Caki2 (cell line): Measurements from ENCODE around the gene CTF1. TPM values are rescaled to one million over a fixed set of nuclear protein-coding genes. Genes with fewer than 3 reads are reported as not detected.
A peak's percentile ranks its signal among the peaks of the same experiment; 100 is the strongest.

Experiments used
- DNase-seq: peaks from one replicate; pipeline ENCODE4 v3.0.0-alpha.2; 2015; ENCODE audit warnings: low read depth
- in situ Hi-C: cut with HindIII; loops from 2 replicates; pipeline ENCODE4 v1.10.0; 2016; ENCODE audit warnings: low sequenced_read_pairs, low pct_unique_long_range_greater_than_20kb, mixed read lengths
- total RNA-seq: library from RNA; depleted of rRNA; stranded (reverse); fragments of >200 nt; shearing (Covaris generic); gene quantifications from 2 replicates; pipeline ENCODE4 v1.2.3, GENCODE V29; 2014; ENCODE audit warnings: low replicate concordance

The CTF1 gene
- total RNA-seq, 1 experiment from 2014 or later, result 0.84 TPM

DNA sequence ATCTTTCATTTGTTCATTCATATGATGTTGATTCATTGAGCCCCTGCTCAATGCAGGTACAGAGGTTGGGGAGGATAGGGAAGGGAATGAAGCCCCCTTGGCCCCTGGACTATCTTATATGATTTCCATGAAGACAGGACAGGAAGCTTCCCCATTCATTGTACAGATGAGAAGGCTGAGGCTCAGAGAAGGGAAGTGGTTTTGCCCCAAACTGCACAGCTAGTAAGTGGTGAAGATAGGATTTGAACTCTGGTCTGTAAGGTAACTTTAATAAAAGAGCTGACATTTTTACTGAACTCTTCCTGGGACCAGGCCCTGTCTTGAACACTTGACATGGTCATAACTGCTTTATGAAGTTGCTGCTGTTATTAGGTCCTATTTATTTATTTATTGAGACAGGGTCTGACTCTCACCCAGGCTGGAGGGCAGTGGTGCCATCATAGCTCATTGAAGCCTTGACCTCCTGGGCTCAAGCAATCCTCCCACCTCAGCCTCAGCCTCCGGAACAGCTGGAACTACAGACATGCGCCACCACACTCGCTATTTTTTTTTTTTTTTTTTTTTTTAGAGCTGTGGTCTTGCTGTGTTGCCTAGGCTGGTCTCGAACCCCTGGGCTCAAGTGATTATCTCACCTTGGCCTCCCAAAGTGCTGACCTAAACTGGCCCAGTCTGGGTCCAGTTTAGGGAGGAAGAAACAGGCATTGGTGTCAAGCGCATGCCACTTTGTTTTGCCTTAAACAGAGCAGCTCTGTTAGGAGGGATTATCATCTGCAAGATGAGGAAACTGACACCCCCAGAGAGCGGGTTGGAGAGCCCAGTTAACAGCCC lies 5.0 kb downstream of the CTF1 start:
- in situ Hi-C loops, result no loop called here
- peak; percentile 50 for DNase-seq

DNA sequence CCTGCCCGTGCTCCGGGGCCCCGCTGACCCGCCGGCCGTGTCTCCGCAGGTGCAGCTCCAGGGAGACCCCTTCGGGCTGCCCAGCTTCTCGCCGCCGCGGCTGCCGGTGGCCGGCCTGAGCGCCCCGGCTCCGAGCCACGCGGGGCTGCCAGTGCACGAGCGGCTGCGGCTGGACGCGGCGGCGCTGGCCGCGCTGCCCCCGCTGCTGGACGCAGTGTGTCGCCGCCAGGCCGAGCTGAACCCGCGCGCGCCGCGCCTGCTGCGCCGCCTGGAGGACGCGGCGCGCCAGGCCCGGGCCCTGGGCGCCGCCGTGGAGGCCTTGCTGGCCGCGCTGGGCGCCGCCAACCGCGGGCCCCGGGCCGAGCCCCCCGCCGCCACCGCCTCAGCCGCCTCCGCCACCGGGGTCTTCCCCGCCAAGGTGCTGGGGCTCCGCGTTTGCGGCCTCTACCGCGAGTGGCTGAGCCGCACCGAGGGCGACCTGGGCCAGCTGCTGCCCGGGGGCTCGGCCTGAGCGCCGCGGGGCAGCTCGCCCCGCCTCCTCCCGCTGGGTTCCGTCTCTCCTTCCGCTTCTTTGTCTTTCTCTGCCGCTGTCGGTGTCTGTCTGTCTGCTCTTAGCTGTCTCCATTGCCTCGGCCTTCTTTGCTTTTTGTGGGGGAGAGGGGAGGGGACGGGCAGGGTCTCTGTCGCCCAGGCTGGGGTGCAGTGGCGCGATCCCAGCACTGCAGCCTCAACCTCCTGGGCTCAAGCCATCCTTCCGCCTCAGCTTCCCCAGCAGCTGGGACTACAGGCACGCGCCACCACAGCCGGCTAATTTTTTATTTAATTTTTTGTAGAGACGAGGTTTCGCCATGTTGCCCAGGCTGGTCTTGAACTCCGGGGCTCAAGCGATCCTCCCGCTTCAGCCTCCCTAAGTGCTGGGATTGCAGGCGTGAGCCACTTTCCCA lies 5.9 kb downstream of the CTF1 start:
- peak; percentile 74 for DNase-seq
- in situ Hi-C loops, result no loop called here

DNA sequence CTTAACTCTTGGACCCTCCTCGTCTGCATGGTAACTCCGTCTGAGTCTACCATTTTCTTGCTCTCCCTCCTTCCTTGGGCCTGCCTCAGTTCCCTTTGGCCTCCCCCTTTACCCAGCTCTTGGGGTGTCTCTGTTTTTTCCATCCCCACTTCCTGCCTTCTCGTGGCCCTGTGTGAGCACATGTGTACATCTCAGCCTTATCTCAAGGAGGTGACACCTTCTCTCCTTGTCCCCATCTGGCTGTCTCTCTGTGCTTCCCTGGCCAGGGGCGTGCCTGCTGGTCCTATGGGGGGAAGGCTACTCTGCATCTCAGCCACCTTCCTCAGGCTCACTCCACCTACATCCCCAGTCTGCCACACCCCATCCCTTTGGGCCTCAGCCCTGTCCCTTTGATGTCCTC lies 6.6 kb downstream of the CTF1 start:
- DNase-seq, result no peak
- in situ Hi-C loops, result no loop called here

- in situ Hi-C loops, result no loop called here
- DNase-seq, result no peak
Measured at GRCh38 chr16:30903596-30903995, 7.2 kb downstream of the CTF1 start.

DNA sequence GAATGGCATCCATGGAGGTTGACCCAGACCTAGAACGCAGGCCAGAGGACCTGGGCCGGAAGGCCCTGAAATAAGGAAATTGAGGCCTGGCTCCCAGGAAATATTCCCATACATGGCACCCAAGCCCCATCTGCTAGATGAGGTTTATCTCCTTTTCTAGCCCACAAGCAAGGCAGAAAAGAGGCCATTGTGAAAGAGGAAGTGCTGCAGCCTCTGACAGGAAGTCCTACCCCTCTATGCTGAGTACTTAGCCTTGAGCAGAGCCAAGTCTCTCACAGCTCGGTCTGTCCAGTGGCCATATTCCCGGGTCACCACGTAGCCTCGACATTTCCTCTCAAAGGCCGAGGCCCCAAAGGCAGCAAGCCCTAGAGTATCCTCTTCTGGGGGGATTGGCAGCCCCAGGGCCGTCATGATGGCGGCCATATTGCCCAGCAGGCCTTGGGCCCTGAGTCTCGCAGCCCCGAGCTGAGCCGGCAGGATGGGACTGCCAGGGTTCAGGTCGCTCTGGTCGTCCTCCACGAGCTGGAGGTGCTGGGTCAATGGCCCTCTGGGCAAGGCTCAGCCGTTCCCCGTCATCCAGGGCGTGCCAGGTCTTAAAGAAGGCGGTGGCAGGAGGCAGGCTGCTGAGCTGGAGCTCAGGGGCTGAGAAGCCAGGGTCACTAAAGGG lies 7.8 kb downstream of the CTF1 start:
- in situ Hi-C loops, result no loop called here
- DNase-seq, result no peak

- no peak for DNase-seq
- in situ Hi-C loops, result no loop called here
Measured at GRCh38 chr16:30907064-30907463, 10.7 kb downstream of the CTF1 start.

DNA sequence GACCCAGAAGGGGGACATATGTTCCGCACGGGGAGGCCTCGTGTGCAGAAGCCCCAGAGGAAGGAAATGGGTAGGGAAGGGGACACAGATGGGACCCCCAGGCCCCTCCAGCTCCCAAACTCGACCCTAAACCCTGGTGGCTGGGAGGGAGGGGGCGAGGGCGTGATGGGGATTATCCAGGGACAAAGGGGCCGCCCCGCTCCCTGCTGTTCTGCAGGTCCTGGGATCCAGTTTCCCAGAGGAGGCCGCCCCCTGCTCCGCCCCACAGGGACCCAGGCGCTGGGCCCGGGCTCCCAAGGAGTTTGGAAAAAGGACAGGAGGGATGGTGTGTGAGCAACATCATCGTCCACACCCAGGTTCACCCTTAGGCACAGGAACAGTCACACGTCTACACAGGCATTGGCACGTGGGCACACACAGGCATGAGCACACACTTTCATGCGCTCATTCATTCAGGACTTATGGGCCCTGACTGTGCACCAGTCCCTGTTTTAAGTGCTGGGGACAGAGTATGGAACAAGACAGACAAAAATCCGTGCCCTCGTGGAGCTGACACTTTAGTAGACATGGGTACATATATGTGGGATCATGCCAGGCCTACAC lies 14.1 kb downstream of the CTF1 start:
- in situ Hi-C loops, result no loop called here
- DNase-seq, result no peak

DNA sequence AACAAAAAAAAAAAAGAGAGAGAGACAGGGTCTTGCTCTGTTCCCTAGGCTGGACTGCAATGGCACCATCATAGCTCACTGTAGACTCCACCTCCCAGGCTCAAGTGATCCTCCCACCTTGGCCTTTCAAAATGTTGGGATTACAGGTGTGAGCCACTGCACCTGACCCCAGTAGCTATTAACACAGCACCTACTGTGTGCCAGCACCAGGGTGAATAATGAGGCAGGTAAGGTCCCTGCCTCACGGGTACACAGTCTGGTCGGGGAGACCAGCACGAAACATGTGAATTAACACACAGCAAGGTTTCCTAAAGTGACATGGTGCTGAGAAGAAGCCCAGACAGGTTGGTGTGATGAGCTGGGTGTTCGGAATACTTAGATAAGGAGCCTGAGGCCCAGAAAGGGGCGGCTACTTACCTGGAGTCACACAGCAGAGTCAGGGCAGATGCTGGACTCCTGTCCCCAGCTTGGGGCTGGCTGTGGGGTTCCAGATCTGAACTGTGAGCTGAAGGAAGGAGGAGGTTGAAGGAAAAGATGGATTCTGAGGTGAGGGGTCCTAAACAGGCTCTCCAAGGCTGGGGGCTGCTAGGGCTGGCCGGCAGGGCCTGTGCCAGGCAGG lies 16.5 kb downstream of the CTF1 start:
- in situ Hi-C loops, result no loop called here
- DNase-seq, result no peak

GRCh38 chr16:30914830-30915229 lies 18.4 kb downstream of the CTF1 start:
- no peak for DNase-seq

GRCh38 chr16:30918614-30919013 lies 22.2 kb downstream of the CTF1 start:
- DNase-seq, result no peak
- in situ Hi-C loops, result no loop called here

More at GRCh38 chr16:30914830-30915229, 18.4 kb downstream of the CTF1 start:
- in situ Hi-C loops, result no loop called here

- no peak for DNase-seq
- in situ Hi-C loops, result no loop called here
Measured at GRCh38 chr16:30920891-30921290, 24.5 kb downstream of the CTF1 start.

- in situ Hi-C loops, result no loop called here
- no peak for DNase-seq
Measured at GRCh38 chr16:30921459-30921747, 25.0 kb downstream of the CTF1 start.

DNA sequence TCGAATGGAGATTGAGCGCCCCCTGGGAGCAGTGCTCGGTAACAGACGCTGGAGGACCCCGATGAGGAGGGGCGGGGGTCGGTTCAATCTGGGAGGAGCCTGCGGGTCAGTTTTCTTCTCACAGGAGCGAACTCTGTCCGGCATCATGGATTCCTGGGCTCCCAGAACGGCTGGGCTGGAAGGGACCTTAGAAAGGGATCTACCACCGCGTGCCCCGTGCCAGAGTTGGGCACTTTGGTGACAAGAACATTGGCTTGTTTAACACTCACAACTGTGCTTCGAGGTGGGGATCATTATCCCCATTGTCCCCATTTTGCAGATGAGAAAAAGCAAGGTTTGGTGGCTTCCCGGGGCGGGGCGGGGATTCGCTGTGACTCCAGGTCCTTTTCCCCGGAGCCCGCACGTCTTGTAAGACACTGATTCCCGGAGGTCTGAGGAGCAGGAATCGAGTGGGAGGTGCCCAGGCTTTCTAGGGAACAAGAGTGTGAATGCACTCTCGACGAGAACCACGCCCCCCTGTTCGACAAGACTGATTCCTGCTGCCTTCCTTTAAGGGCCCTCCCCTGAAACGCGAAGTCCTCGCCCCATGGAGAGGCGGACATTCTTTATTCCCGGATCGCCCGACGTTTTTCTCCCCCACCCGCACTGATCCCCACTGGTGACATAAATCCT lies 25.5 kb downstream of the CTF1 start:
- in situ Hi-C loops, result no loop called here
- DNase-seq, result peak; percentile 92

- peak; percentile 100 for DNase-seq
- in situ Hi-C loops, result no loop called here
Measured at GRCh38 chr16:30922420-30922959, 26.1 kb downstream of the CTF1 start.

DNA sequence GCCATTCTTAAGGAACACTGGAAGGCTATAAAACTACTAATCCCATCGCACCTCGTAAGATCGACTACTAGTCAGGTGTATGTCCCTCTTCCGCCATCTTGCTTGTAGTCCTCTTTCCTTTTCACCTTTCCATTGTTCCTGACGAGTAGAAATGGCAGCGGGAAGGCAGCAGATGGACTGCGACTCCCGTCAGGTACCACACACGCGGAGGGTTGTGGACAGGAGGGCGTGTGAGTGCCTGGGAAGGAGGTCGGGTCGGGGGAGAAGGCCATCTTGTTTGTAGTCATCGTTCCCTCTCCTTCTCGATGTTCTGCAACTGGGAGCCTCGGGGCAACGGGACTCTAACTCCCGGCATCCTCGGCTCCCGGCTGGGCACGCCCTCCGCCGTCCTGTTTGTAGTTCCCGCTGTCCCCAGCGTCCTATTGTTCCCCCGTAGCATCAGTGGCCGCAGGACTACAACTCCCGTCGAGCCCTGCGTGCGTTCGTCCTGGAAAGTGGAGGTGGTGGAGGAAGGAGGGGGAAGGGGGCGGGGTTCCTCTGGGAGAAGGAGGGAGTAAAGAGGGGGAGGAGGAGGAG lies 26.6 kb downstream of the CTF1 start:
- peak; percentile 100 for DNase-seq
- in situ Hi-C loops, result no loop called here

DNA sequence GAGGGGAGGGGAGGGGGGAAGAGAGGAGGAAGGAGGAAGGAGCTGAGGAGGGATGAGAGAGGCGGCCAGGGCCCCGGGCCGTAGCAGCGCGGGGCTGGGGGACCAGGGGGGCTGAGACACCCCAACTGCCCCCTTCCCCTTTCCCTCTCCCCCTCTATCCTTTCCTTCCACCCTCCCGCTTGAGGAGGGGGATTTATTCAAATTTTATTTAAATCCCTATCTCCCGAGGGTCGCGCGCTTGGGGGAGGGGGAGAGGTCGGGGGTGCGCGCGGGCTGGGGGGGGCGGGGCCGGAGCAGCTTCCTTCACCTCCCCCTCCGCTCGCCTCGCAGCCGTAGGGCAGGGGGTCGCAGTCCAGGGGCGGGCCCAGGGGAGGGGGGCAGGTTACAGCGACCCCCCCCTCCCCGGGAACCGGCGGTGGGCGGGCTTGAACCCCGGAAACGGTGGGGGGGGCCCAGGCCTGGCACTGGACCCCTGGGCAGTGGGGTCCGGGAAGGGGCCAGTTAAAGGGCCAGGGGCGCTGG lies 27.2 kb downstream of the CTF1 start, which contains the start of gene FBXL19:
Gene FBXL19, plus strand, starts transcription at position 19 of the 522 bp plus-strand sequence. CDS start 2,183 bp downstream, outside the sequence.
- no peak for DNase-seq
- in situ Hi-C loops, result no loop called here
